ENCODE results near the gene ACTL6A. TPM values are rescaled to one million over a fixed set of nuclear protein-coding genes. Genes with fewer than 3 reads are reported as not detected.
"Not testable (repeated sequence)": the region's sequence is repeated elsewhere in the genome, so short reads cannot be mapped to it uniquely, and the experiment has no call there.

The ACTL6A gene
- total RNA-seq, result 10 to 100 TPM; 31.9 to 33.0 TPM
- long read RNA-seq, transcript ACTL6A-202 (14 exons, 1,901 nt), result major isoform, 35 of 49 reads
- long read RNA-seq, transcript ACTL6A-203 (14 exons, 1,750 nt), result minor isoform, 10 of 49 reads
- long read RNA-seq, partial matches to known transcripts, result 2 of 49 reads
- long read RNA-seq, other reads (novel, unspliced or antisense), result 2 of 49 reads

DNA sequence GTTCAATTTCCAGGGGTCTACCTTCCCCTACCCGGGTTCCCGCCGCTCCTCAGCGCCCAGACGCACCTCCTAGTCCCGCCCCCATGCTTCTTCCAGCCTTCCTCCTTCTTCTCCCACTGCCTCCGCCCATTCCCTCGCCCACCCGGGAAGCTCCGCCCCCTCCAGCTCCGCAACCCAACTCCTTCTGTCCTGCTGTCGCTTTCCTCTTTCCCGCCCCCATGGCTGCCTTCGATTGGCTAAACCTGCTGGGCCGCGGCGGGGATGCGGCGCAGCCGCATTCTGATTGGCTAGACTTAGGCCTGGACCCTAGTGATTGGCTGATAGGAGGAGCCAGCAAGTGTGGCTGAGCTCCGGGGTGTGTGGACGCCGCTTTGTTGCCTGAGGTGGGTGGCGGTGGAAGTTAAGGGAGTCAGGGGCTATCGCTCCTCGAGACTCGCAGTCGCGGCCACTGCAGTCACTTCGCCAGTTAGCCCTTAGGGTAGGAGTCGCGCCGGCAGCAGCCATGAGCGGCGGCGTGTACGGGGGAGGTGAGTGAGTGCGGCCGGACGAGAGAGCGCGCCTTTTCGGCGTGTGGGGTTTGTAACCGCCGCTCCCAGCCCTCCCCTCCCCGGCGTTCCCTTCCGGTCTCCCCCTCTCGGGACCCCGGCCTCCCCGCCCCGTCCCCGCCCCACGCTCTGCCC, at the start of gene ACTL6A:
Gene ACTL6A, plus strand, starts transcription at position 336 of the 680 bp plus-strand sequence. Its CDS starts 167 bp downstream, at position 503.
- ATAC-seq, result peak; percentile 96
- intact Hi-C loops (cut with DNase I, micrococcal nuclease), result no loop called here
- DNase-seq, result peak; percentile 99 to 100

DNA sequence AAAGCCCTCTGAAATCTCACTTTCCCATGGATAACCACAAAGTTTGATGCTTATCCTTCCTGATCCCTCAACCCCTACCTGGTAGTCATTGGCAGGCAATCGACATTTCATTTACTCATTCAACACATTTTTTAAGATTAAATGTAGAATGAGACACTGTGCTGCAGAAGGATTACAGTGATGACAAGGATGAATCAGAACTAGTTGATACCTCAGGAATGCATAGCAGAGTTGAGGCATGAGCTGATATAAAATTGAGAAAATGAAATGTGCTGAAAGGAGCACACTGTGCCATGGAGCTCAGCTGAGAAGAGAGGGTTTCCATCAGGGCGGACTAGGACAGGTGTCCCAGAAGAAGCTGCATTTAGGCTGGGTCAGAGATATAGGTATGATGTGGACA, 48.9 kb upstream of the ACTL6A start:
- DNase-seq, result no peak
- intact Hi-C loops (cut with DNase I, micrococcal nuclease), result no loop called here
- ATAC-seq, result no peak

GRCh38 chr3:179516461-179517251, 46.1 kb upstream of the ACTL6A start:
- ATAC-seq; DNase-seq; intact Hi-C loops (cut with DNase I, micrococcal nuclease): not testable (repeated sequence)

GRCh38 chr3:179526482-179526881, 36.2 kb upstream of the ACTL6A start:
- intact Hi-C loops (cut with DNase I, micrococcal nuclease), result no loop called here
- DNase-seq (no peak), ATAC-seq (no peak)

DNA sequence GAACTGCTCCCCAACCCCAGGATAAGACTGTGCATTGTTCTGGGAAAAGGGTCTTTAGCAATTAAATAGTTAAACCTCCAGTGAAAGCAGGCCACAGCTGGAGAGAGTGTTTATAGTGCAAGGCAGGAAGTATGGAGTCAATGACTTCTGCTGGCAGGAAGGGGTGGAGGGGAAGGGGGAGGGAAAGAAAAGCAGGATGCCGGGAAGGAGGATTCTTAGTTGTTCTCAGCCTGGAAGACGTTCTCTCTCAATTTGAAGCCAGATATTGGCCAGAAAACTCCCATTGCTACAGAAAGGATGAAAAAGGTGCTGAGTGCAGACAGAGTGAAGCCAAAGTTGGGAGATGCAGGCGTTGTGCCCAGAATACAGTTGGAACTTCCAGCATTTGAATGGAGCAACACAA, 35.7 kb upstream of the ACTL6A start:
- intact Hi-C loops (cut with DNase I, micrococcal nuclease), result no loop called here
- ATAC-seq, result no peak
- peak; percentile 12 to 45 for DNase-seq

- ATAC-seq, result no peak
- no peak for DNase-seq
- intact Hi-C loops (cut with DNase I, micrococcal nuclease), result no loop called here
Observed at GRCh38 chr3:179528772-179529171, 34.0 kb upstream of the ACTL6A start.

DNA sequence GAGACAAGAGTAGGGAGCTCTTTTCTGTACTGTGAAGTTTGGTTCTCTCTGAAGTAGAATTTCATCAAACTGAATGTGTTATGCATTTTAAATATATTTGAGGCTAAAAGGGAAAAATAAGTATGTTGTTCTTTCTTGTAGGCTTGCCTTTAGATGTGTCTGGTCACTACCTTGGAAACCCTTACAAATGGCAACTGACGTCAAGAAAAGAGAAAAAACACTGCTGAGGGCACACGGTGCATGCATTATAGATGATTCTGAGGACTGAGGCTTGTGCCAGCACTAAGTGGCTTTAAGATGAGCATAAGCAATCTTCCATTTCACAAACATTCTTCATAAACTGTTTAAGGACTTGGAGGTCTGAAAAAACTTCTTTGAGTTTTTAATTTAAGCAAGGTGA, 31.1 kb upstream of the ACTL6A start:
- ATAC-seq, result no peak
- DNase-seq, result no peak
- intact Hi-C loops (cut with DNase I, micrococcal nuclease), result no loop called here

DNA sequence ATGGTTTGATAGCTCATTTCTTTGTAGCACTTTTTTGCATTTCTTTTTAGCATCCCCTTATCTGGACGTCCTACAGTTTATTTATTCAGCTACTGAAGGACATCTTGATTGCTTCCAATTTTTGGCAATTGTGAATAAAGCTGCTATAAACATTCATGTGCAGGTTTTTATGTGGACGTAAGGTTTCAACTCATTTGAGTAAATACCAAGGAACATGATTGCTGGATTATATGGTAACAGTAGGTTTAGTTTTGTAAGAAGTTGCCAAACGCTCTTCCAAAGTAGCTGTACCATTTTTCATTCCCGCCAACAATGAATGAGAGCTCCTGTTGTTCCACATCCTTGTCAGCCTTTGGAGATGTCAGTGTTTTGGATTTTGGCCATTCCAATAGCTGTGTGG, 29.5 kb upstream of the ACTL6A start:
- intact Hi-C loops (cut with DNase I, micrococcal nuclease), result no loop called here
- ATAC-seq, result no peak

GRCh38 chr3:179536256-179536655, 26.5 kb upstream of the ACTL6A start:
- intact Hi-C loops (cut with DNase I, micrococcal nuclease), result no loop called here

More for the DNA sequence above, 29.5 kb upstream of the ACTL6A start:
- no peak for DNase-seq

DNA sequence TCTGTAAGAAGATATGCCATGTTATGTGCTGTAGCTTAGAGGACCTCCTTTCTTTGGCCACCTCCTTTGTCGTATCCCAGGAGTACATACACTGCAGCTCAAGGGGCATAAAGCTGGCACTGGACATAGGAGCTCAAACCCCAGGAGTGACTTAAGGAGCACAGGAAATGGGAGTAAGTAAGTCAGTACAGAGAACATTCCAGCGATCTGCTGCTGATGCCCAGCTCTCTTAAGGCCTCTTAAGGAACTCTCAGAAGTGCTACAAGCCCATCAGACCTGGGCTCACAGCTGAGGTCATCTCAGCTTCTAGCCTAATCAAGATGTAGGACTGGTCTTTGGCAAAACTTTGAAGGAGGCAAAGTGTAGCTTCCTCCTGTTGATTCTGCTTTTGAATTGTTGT, 21.6 kb upstream of the ACTL6A start:
- DNase-seq, result no peak
- ATAC-seq, result no peak
- intact Hi-C loops (cut with DNase I, micrococcal nuclease), result no loop called here

More at GRCh38 chr3:179536256-179536655, 26.5 kb upstream of the ACTL6A start:
- no peak for ATAC-seq
- DNase-seq, result no peak

GRCh38 chr3:179541596-179541995, 21.1 kb upstream of the ACTL6A start:
- no peak for ATAC-seq
- intact Hi-C loops (cut with DNase I, micrococcal nuclease), result no loop called here
- no peak for DNase-seq

DNA sequence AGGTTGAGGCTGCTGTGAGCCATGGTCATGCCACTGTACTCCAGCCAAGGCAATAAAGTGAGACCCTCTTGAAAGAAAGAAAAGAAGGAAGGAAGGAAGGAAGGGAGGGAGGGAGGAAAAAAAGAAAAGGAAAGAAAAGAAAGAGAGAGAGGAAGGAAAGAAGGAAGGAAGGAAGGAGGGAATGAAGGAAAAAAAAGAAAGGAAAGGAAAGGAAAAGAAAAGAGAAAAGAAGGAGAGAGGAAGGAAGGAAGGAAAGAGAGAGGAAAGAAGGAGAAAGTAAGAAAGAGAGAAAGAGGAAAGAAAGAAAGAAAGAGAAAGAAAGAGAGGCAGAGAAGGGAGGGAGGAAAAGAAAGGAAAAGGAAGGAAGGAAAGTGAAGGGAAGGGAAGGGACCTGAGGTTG, 20.4 kb upstream of the ACTL6A start:
- ATAC-seq (no peak), DNase-seq (no peak)
- intact Hi-C loops (cut with DNase I, micrococcal nuclease), result no loop called here

- intact Hi-C loops (cut with DNase I, micrococcal nuclease), result no loop called here
- ATAC-seq (no peak), DNase-seq (no peak)
Observed at GRCh38 chr3:179544981-179545645, 17.6 kb upstream of the ACTL6A start.

DNA sequence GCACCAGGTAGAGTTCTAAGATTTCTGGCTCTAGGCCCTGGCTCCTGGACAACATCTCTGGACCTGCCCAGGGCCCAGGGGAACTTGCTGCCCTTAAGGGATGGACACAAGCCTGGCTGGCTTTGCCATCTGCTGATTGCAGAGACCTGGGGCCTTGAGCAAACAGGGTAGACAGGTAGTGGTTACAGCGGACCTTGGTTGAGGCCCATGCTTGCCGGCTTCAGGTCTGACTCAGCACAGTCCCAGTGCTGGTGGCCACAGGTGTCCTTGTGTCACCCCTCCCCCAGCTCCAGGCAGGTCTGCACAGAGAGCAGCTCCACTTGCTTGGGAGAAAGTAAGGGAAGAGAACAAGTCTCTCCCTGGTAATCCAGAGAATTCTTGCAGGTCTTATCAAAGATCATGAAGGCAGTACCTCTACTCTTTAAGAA, 15.9 kb upstream of the ACTL6A start:
- intact Hi-C loops (cut with DNase I, micrococcal nuclease), result no loop called here
- ATAC-seq (no peak), DNase-seq (no peak)

GRCh38 chr3:179551349-179552105, 11.2 kb upstream of the ACTL6A start:
- DNase-seq (no peak), ATAC-seq (no peak)
- intact Hi-C loops (cut with DNase I, micrococcal nuclease), result no loop called here

GRCh38 chr3:179558742-179559364, 3.9 kb upstream of the ACTL6A start:
- no peak for ATAC-seq
- DNase-seq, result peak; percentile 37 to 52
- intact Hi-C loops (cut with DNase I, micrococcal nuclease), result loop anchor here in 1 of 2 donors (5.0 kb wide), 1 partner anchor 137 kb away; no protein-coding TSS in a partner anchor

DNA sequence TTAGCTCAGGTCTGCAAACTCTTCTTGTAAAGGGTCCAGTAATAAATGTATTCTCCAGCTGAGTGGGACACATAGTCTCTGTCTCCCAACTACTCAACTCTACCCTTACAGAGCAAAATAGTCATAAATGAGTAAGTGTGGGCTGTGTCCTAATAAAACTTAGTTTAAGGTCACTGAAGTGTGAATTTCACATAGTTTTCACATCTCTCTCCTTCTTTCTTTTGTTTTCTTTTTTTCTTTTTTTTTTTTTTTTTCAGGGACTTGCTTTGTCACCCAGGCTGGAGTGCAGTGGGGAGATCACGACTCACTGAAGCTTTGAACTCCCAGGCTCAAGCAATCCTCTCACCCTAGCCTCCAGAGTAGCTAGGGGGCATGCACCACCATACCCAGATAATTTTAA, 1.9 kb upstream of the ACTL6A start:
- no peak for DNase-seq
- ATAC-seq, result no peak
- intact Hi-C loops (cut with DNase I, micrococcal nuclease), result no loop called here

DNA sequence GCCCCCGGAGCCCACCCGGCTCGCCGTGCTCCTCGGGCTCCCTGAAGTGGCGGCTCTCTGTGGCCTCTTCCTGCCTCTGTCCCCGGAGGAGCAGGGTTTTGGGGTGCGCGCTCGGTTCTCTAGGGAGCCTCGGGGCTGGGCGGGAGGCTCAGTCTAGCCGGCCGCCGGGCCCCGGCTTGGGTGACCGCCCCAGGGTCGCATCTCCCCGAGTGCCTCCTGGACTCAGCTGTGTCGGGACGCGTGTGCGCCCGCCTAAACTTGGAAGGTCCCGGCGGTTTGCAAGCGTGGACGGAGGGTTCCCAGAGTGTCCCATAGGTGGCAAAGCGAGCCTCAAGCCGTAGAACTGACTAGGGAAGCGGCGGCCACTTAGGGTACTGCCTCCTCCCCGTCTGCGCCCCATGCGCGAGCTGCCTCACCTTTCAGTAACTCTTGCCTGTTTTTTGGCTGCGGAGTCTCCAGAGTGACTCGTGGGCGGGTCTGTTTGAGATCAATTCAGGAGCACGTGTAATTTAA, 601 bp downstream of the ACTL6A start:
- intact Hi-C loops (cut with DNase I, micrococcal nuclease), result no loop called here
- DNase-seq (peak; percentile 64 to 76), ATAC-seq (peak; percentile 74)
